HG03469 (cell line): ENCODE measurements around the gene MXD1.

Experiments
- ATAC-seq: cut with Tn5 transposase; IDR thresholded peaks from one replicate; pipeline ENCODE4 v1.9.1; 2021; ENCODE audit warnings: mild to moderate bottlenecking, moderate library complexity, moderate number of reproducible peaks; ENCODE audit not compliant: unreplicated experiment

Gene MXD1

DNA sequence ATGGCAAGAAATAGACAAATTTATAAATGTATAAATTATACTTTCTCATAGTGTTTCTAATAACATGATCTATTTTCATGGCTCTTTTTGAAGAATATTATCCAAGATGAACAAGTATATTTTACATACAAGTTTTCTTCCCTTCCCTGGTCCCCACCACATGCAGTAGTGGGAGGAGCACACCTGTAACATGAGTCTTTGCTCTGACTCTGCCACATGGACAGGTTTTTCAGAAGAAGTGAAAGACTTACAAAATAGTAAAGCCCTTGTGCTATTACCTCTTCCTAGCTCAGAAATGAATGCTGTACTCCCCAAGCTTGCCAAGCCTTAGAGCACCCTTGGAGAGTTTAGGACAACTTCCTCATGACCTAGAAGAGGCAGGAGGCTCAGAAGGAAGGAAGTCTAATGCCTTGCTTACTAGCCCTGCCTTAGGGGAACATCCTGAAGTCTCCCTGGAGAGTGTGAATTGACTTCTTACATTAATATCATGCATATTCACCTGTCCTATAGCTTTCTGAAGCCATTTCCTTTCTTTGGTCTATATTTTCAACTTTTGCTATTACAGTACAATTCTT, 18.4 kb downstream of the MXD1 start:
- ATAC-seq: no peak

GRCh38 chr2:69933839-69934613, 19.1 kb downstream of the MXD1 start:
- no peak for ATAC-seq

DNA sequence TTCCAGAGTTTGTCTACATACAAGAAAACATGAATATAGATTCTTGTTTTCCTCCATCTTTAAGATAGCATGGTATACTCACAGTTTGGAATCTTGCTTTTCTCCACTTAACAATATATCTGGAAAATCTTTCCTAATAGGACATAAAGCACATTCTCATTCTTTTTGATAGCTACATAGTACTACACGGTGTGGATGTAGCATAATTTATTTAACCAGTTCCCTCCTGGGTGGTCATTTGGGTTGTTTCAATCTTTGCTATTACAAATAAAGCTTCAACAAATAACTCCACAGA, 19.7 kb downstream of the MXD1 start:
- ATAC-seq: no peak

GRCh38 chr2:69935011-69935410, 20.1 kb downstream of the MXD1 start:
- ATAC-seq: no peak

GRCh38 chr2:69936906-69937305, 22.0 kb downstream of the MXD1 start:
- no peak for ATAC-seq

DNA sequence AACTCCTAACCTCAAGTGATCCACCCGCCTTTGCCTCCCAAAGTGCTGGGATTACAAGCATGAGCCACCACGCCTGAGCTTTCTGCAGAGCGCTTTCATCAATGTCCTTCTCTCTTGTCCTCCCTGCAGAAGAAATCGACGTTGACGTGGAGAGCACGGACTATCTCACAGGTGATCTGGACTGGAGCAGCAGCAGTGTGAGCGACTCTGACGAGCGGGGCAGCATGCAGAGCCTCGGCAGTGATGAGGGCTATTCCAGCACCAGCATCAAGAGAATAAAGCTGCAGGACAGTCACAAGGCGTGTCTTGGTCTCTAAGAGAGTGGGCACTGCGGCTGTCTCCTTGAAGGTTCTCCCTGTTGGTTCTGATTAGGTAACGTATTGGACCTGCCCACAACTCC, 23.1 kb downstream of the MXD1 start:
- no peak for ATAC-seq

DNA sequence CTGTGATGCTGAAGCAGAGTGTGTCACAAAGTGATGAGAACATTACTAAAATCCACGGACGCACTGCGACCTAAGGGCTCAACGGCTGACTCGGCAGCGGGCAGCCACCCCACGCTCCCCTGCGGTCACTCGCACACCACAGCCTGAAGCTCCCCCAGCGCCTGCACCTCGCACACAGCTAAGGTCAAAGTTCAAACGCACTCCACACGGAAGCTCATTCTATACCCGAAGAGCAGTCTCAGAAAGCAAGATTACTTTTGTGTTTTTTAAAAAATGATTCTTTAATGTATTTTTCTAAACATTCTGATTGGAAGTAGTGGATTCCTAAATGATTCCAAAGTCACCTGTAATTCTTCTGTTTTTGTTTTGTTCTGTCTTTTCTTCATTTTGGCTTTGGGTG, 24.8 kb downstream of the MXD1 start:
- ATAC-seq: no peak

GRCh38 chr2:69940691-69941090, 25.8 kb downstream of the MXD1 start:
- no peak for ATAC-seq

DNA sequence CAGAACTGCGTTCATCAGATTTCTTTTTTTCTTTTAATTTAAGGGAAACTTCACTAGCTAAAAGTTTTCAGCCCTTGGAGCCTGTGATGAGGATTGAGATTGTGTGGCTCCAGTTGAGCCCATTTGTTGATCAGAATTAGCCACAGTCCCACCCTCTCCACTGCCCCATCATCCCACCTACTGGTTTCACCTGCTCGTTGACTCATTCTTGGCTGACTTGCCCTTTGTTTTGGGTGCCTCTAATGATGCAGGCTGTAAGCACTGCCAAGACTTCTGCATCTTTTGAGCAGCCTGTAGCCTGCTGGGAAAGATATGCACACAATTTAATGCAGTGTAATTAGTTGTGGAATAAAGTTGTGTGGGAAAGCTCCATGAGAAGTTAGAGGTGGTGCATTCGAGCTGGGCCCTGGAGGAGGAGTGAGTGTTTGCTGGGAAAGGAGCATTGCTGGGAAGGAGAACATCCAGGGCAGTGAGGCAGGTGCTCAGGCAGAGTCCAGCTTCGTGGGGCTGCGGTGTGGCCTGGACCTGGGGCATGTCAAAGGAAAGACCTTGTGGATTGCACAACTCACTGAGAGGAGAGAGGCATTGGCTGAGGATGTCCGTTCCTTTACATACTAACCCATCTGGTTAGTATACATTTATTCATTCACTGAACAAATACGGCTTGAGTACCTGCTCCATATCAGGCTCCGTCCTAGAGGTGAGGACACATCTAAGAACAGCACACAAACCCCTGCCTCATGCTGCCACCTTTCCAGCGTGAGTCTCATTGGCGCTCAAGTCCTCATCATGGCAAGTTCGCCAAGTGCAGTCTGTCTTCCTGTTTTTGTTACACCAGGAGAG, 28.3 kb downstream of the MXD1 start:
- no peak for ATAC-seq

- no peak for ATAC-seq
Observed at GRCh38 chr2:69943843-69944525, 29.1 kb downstream of the MXD1 start.

DNA sequence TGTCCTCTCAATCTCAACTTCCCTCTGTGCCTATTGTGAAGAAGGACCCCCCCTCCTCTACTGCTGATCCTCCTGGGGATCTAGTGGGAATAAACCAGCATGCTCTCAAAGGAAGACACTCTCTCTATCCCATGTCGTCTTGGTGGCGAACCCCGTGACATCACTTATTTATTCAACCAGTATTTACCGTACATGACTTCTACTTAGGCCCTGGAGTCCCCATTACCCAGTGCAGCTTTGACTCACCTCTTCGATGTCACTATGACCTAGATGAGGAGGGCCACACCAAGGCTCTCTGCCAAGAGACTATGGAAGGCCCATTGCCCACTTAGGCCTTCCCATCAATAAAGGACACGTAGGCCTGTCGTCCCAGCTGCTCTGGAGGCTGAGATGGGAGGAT, 29.8 kb downstream of the MXD1 start:
- ATAC-seq: no peak

- ATAC-seq: no peak
Observed at GRCh38 chr2:69945441-69945840, 30.5 kb downstream of the MXD1 start.

DNA sequence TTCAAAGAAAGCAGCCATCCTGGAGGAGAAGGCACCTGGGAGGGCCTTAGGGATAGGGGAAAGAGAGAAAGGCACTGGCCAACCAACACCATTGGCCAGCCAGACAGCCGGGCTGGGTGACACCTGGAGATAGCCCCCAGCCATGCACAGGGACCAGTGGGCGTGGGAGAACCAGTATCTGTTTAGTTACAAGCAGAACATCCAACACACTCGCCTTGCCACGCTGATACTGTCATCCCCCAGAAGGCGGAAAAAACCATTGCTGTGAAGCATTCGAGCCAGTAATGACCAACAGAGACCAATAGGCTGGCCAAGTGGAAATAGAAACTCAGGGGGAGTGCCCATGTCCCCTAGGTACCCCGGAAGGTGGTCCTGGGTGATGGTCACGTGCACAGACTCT, 31.0 kb downstream of the MXD1 start:
- ATAC-seq: no peak

- ATAC-seq: no peak
Observed at GRCh38 chr2:69946351-69947324, 31.7 kb downstream of the MXD1 start.

DNA sequence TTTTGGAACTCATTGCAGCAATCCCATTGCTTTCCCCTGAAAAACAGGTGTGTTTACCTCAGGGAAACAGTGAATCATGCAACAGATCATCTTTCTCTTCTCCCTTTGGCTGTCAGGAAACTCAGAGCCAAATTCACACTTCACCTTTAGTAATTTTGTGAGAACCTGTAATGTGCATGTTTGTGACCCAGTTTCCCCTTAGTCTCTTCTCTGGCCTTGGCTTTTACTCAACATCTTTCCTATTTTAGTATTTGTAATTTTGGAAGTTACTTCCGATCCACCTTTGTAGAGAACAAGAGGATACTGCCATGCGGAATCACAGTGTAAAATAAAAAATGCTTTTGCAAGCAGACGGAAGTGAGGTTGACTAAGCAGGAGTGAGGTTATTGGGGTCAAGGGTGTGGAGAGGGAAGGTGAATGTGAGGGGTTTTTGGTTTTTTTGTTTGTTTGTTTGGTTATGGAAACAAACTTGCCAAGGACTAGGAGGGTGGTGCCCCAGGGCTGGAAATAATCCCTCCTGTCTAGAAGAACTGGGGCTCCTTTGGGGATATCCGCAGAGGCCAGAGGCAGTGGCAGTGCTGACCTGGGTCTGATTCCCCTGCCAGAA, 32.5 kb downstream of the MXD1 start:
- no peak for ATAC-seq

GRCh38 chr2:69948032-69948962, 33.4 kb downstream of the MXD1 start:
- no peak for ATAC-seq

- ATAC-seq: no peak
Observed at GRCh38 chr2:69948963-69949645, 34.2 kb downstream of the MXD1 start.

DNA sequence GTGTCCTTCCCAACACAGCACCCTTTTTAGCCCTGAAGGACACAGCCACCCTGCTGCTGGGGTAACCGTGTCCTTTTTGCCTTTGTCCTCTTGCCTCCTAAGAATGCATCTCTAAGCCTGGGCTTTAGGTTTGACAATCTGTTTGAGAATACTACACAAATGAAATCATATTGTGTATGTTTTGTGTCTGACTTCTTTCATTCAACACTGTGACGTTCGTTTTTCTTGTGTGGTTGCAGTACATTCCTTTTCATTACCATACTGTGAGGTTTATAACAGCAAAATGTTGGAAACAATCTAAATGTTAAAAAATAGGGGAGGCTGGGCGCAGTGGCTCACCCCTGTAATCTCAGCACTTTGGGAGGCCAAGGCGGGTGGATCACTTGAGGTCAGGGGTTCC, 35.3 kb downstream of the MXD1 start:
- no peak for ATAC-seq
